SK-N-MC (cell line): Measurements from ENCODE around the gene PAX5.
"Not testable (repeated sequence)": the region's sequence is repeated elsewhere in the genome, so short reads cannot be mapped to it uniquely, and the experiment has no call there.

Experiments used
- DNase-seq: peaks from one replicate; pipeline ENCODE4 v3.0.0-alpha.2; 2011; ENCODE audit warnings: low read depth, low spot score
- H3K27ac ChIP-seq: fragments of 200-600 bp; sonication (generic); 2 replicates; pipeline ENCODE4 v1.5.1; 2016; ENCODE audit warnings: mixed run types
- H3K36me3 ChIP-seq: fragments of 200-600 bp; sonication (generic); 2 replicates; pipeline ENCODE4 v1.6.1; 2017; ENCODE audit warnings: antibody characterized with exemption, low read length, mixed read lengths; ENCODE audit not compliant: insufficient read depth
- H3K4me3 ChIP-seq: fragments of 200-600 bp; sonication (generic); 2 replicates; pipeline ENCODE4 v1.5.1; 2016
- H3K9ac ChIP-seq: fragments of 200-600 bp; sonication (generic); 2 replicates; pipeline ENCODE4 v1.8.0; 2017; ENCODE audit warnings: mixed run types, mixed read lengths; ENCODE audit not compliant: insufficient read length
- H3K9me3 ChIP-seq: fragments of 200-600 bp; sonication (generic); 2 replicates; pipeline ENCODE4 v1.6.1; 2017; ENCODE audit warnings: low read depth, mild to moderate bottlenecking, antibody characterized with exemption, low read length, moderate library complexity, mixed read lengths
- EZH2 ChIP-seq: fragments of 200-600 bp; sonication (generic); IDR thresholded peaks from one replicate; pipeline ENCODE4 v1.6.1; 2017; ENCODE audit warnings: antibody characterized with exemption
- FOXP2 ChIP-seq: optimal IDR thresholded peaks from 2 replicates; pipeline ENCODE3; 2011; ENCODE audit warnings: mild to moderate bottlenecking, moderate library complexity; ENCODE audit not compliant: insufficient read depth; ENCODE audit errors: extremely low read length, control extremely low read depth
- POLR2AphosphoS5 ChIP-seq: IDR thresholded peaks from 2 replicates; pipeline ENCODE4 v1.6.1; 2012; ENCODE audit warnings: mild to moderate bottlenecking, low read depth, low read length, borderline replicate concordance

Gene PAX5

GRCh38 chr9:37033682-37034304 lies at the start of gene PAX5:
Gene PAX5 (minus strand): TSS chr9:37034268. CDS start chr9:37034031, 237 bp downstream.
- Histone ChIP-seq H3K27ac (no peak within 1 kb of the TSS), H3K9ac (no peak within 1 kb of the TSS), H3K4me3 (no peak within 1 kb of the TSS), H3K9me3 (no peaks in the 10 kb centered on the region), H3K36me3 (no peaks in the 10 kb centered on the region)
- TF ChIP-seq FOXP2: no peak
- TF ChIP-seq EZH2: no peak
- no peak for TF ChIP-seq POLR2AphosphoS5
- DNase-seq: no peak

- Histone ChIP-seq H3K9me3 (no peaks in the 10 kb centered on the region; the same call in 1 of the 2 replicates), H3K4me3 (peak overlapping the region; percentile 9; the same call in 1 of the 2 replicates), H3K36me3 (peaks cover 32% of the 10 kb centered on the region), H3K9ac (no peak overlapping the region), H3K27ac (no peak overlapping the region)
- DNase-seq: no peak
- TF ChIP-seq FOXP2 (no peak), EZH2 (no peak), POLR2AphosphoS5 (no peak)
These were observed 49.6 kb upstream of the PAX5 start for GRCh38 chr9:37083654-37084053.

- Histone ChIP-seq H3K27ac (no peak overlapping the region), H3K36me3 (peaks cover 26% of the 10 kb centered on the region), H3K9me3 (no peaks in the 10 kb centered on the region; the same call in 1 of the 2 replicates), H3K9ac (no peak overlapping the region), H3K4me3 (peak overlapping the region; percentile 31)
- DNase-seq: no peak
- TF ChIP-seq EZH2 (no peak), POLR2AphosphoS5 (no peak), FOXP2 (no peak)
These were observed 48.2 kb upstream of the PAX5 start for GRCh38 chr9:37082214-37082765.

- H3K4me3 ChIP-seq: peak overlapping the region; percentile 92; the same call in 1 of the 2 replicates
- H3K9ac ChIP-seq, H3K9me3 ChIP-seq, H3K27ac ChIP-seq, DNase-seq: not testable (repeated sequence)
- H3K36me3 ChIP-seq: peaks cover 18% of the 10 kb centered on the region
These were observed 47.4 kb upstream of the PAX5 start for GRCh38 chr9:37081507-37081906.

GRCh38 chr9:37080165-37080628 lies 46.1 kb upstream of the PAX5 start:
- not testable (repeated sequence) for DNase-seq, H3K9me3 ChIP-seq
- peak overlapping the region; percentile 88 for H3K9ac ChIP-seq
- H3K36me3 ChIP-seq: peaks cover 12% of the 10 kb centered on the region; the same call in 1 of the 2 replicates
- H3K27ac ChIP-seq: peak overlapping the region; percentile 42; the same call in 1 of the 2 replicates
- H3K4me3 ChIP-seq: peak overlapping the region; percentile 92

- no peaks in the 10 kb centered on the region; the same call in 1 of the 2 replicates for H3K9me3 ChIP-seq
- no peak for TF ChIP-seq EZH2
- peak; percentile 64 for TF ChIP-seq POLR2AphosphoS5
- peak overlapping the region; percentile 88 for H3K27ac ChIP-seq
- peak overlapping the region; percentile 92 for H3K4me3 ChIP-seq
- DNase-seq: peak; percentile 82
- peaks cover 11% of the 10 kb centered on the region; the same call in 1 of the 2 replicates for H3K36me3 ChIP-seq
- H3K9ac ChIP-seq: peak overlapping the region; percentile 88
These were observed 45.5 kb upstream of the PAX5 start for GRCh38 chr9:37079370-37080164.

GRCh38 chr9:37074790-37075189 lies 40.7 kb upstream of the PAX5 start:
- not testable (repeated sequence) for H3K4me3 ChIP-seq, H3K27ac ChIP-seq, H3K9me3 ChIP-seq, DNase-seq, H3K36me3 ChIP-seq, H3K9ac ChIP-seq

GRCh38 chr9:37066139-37066725 lies 32.2 kb upstream of the PAX5 start:
- Histone ChIP-seq H3K4me3 (no peak overlapping the region), H3K9ac (no peak overlapping the region), H3K27ac (no peak overlapping the region), H3K9me3 (no peaks in the 10 kb centered on the region), H3K36me3 (no peaks in the 10 kb centered on the region)
- TF ChIP-seq EZH2 (no peak), POLR2AphosphoS5 (no peak), FOXP2 (no peak)
- DNase-seq: no peak
